Endothelial cell (in vitro differentiated cells): ENCODE results near the gene HACE1. TPM values are rescaled to one million over a fixed set of nuclear protein-coding genes. Genes with fewer than 3 reads are reported as not detected.

ENCODE experiments used
- DNase-seq: peaks from one replicate; pipeline ENCODE4 v3.0.0; 2021; ENCODE audit warnings: low spot score
- H3K27ac Mint-ChIP-seq: one replicate; pipeline ENCODE4 v1.8.0; 2021; ENCODE audit warnings: mixed read lengths, inconsistent platforms; ENCODE audit not compliant: unreplicated experiment
- H3K27me3 Mint-ChIP-seq: one replicate; pipeline ENCODE4 v1.8.0; 2021; ENCODE audit warnings: mild to moderate bottlenecking, moderate library complexity, mixed read lengths, inconsistent platforms; ENCODE audit not compliant: unreplicated experiment
- H3K36me3 Mint-ChIP-seq: one replicate; pipeline ENCODE4 v1.8.0; 2021; ENCODE audit warnings: mild to moderate bottlenecking, low read depth, mixed read lengths, inconsistent platforms; ENCODE audit not compliant: unreplicated experiment
- H3K4me1 Mint-ChIP-seq: one replicate; pipeline ENCODE4 v1.8.0; 2021; ENCODE audit warnings: mild to moderate bottlenecking, mixed read lengths, inconsistent platforms; ENCODE audit not compliant: unreplicated experiment
- H3K4me3 Mint-ChIP-seq: one replicate; pipeline ENCODE4 v1.8.0; 2021; ENCODE audit warnings: mild to moderate bottlenecking, mixed read lengths, inconsistent platforms; ENCODE audit not compliant: unreplicated experiment
- H3K9me3 Mint-ChIP-seq: one replicate; pipeline ENCODE4 v1.8.0; 2021; ENCODE audit warnings: mixed read lengths, inconsistent platforms; ENCODE audit not compliant: unreplicated experiment
- CTCF ChIP-seq: fragments of 200-600 bp; sonication (generic); IDR thresholded peaks from one replicate; pipeline ENCODE4 v1.5.0; 2021; ENCODE audit warnings: antibody characterized with exemption; ENCODE audit not compliant: unreplicated experiment
- total RNA-seq: library from RNA; stranded (reverse); fragmentation: NEBNext Ultra II Directional; extraction: Animal tissue kit (Norgen Biotek cat#: 25700); gene quantifications from one replicate; pipeline ENCODE4 v1.2.1, GENCODE V29; 2021; ENCODE audit not compliant: unreplicated experiment

HACE1 gene
- total RNA-seq, 1 donor from 2014 or later = 23.0 TPM

GRCh38 chr6:104896914-104897313 is 37.2 kb upstream of the HACE1 start:
- Mint-ChIP-seq H3K36me3 (no peaks in the 10 kb centered on the region), H3K27me3 (peaks cover 4% of the 10 kb centered on the region), H3K4me3 (no peak overlapping the region), H3K4me1 (no peaks in the 10 kb centered on the region), H3K9me3 (no peaks in the 10 kb centered on the region), H3K27ac (no peak overlapping the region)
- no peak for DNase-seq
- TF ChIP-seq CTCF = peak; percentile 28

GRCh38 chr6:104888066-104888465 is 28.3 kb upstream of the HACE1 start:
- H3K4me3 Mint-ChIP-seq = peak overlapping the region; percentile 66
- peaks cover 5% of the 10 kb centered on the region for H3K9me3 Mint-ChIP-seq
- no peak for TF ChIP-seq CTCF
- H3K27ac Mint-ChIP-seq = no peak overlapping the region
- no peak for DNase-seq
- H3K4me1 Mint-ChIP-seq = no peaks in the 10 kb centered on the region
- peaks cover 2% of the 10 kb centered on the region for H3K27me3 Mint-ChIP-seq
- H3K36me3 Mint-ChIP-seq = peaks cover 6% of the 10 kb centered on the region

GRCh38 chr6:104887350-104887749 is 27.6 kb upstream of the HACE1 start:
- H3K27me3 Mint-ChIP-seq = peaks cover 2% of the 10 kb centered on the region
- H3K27ac Mint-ChIP-seq = no peak overlapping the region
- peaks cover 5% of the 10 kb centered on the region for H3K9me3 Mint-ChIP-seq
- no peak for DNase-seq
- H3K4me1 Mint-ChIP-seq = no peaks in the 10 kb centered on the region
- H3K36me3 Mint-ChIP-seq = peaks cover 6% of the 10 kb centered on the region
- no peak overlapping the region for H3K4me3 Mint-ChIP-seq
- no peak for TF ChIP-seq CTCF

GRCh38 chr6:104885518-104886043 is 25.9 kb upstream of the HACE1 start:
- TF ChIP-seq CTCF = no peak
- no peak overlapping the region for H3K4me3 Mint-ChIP-seq
- H3K27me3 Mint-ChIP-seq = peaks cover 2% of the 10 kb centered on the region
- peaks cover 6% of the 10 kb centered on the region for H3K36me3 Mint-ChIP-seq
- H3K27ac Mint-ChIP-seq = no peak overlapping the region
- H3K4me1 Mint-ChIP-seq = no peaks in the 10 kb centered on the region
- no peak for DNase-seq
- H3K9me3 Mint-ChIP-seq = peaks cover 5% of the 10 kb centered on the region

- Mint-ChIP-seq H3K36me3 (peaks cover 6% of the 10 kb centered on the region), H3K4me3 (no peak overlapping the region), H3K27me3 (peaks cover 2% of the 10 kb centered on the region), H3K9me3 (peaks cover 5% of the 10 kb centered on the region), H3K4me1 (no peaks in the 10 kb centered on the region), H3K27ac (no peak overlapping the region)
- TF ChIP-seq CTCF = no peak
- no peak for DNase-seq
Measured at GRCh38 chr6:104884867-104885517, 25.3 kb upstream of the HACE1 start.
